HepG2 (cell line): ENCODE results near the gene ACSL5. TPM values are rescaled to one million over a fixed set of nuclear protein-coding genes. Genes with fewer than 3 reads are reported as not detected.

Experiments used
- HNF4A ChIP-seq: sonication (generic); formaldehyde crosslinking; IDR thresholded peaks from 2 replicates; pipeline ENCODE4 v1.4.0; 2020; ENCODE audit warnings: missing genetic modification reagents
- NCOR1 ChIP-seq: fragments of 200-600 bp; sonication (generic); IDR thresholded peaks from 2 replicates; pipeline ENCODE4 v1.7.0; 2017; ENCODE audit warnings: antibody characterized with exemption, low read length, borderline replicate concordance
- NFYB ChIP-seq: sonication (generic); formaldehyde crosslinking; IDR thresholded peaks from 2 replicates; pipeline ENCODE4 v1.4.0; 2020; ENCODE audit warnings: missing genetic modification reagents
- ZBED4 ChIP-seq: sonication (generic); formaldehyde crosslinking; IDR thresholded peaks from 2 replicates; pipeline ENCODE4 v1.4.0; 2020; ENCODE audit warnings: missing genetic modification reagents, borderline replicate concordance
- ZMAT3 ChIP-seq: sonication (generic); formaldehyde crosslinking; conservative IDR thresholded peaks from 2 replicates; pipeline ENCODE4 v1.7.0; 2021; ENCODE audit warnings: missing genetic modification reagents
- ZNF20 ChIP-seq: sonication (generic); formaldehyde crosslinking; IDR thresholded peaks from 2 replicates; pipeline ENCODE4 v1.4.0; 2020; ENCODE audit warnings: mild to moderate bottlenecking, moderate library complexity, missing genetic modification reagents
- ZNF30 ChIP-seq: sonication (generic); formaldehyde crosslinking; IDR thresholded peaks from 2 replicates; pipeline ENCODE4 v1.5.0; 2020; ENCODE audit warnings: mild to moderate bottlenecking, missing genetic modification reagents
- ZNF317 ChIP-seq: sonication (generic); formaldehyde crosslinking; IDR thresholded peaks from 2 replicates; pipeline ENCODE4 v1.5.0; 2020; ENCODE audit warnings: mild to moderate bottlenecking, missing genetic modification reagents
- ZNF605 ChIP-seq: sonication (generic); formaldehyde crosslinking; IDR thresholded peaks from 2 replicates; pipeline ENCODE4 v1.8.0; 2022; ENCODE audit warnings: mild to moderate bottlenecking, missing genetic modification reagents
- ZNF691 ChIP-seq: sonication (generic); formaldehyde crosslinking; IDR thresholded peaks from 2 replicates; pipeline ENCODE4 v1.4.0; 2020; ENCODE audit warnings: missing genetic modification reagents, low read depth, mild to moderate bottlenecking, borderline replicate concordance
- ZNF746 ChIP-seq: sonication (generic); formaldehyde crosslinking; IDR thresholded peaks from 2 replicates; pipeline ENCODE4 v1.8.0; 2022; ENCODE audit warnings: mild to moderate bottlenecking, missing genetic modification reagents
- ZNF790 ChIP-seq: sonication (generic); formaldehyde crosslinking; IDR thresholded peaks from 2 replicates; pipeline ENCODE4 v1.8.0; 2022; ENCODE audit warnings: missing genetic modification reagents, mild to moderate bottlenecking, borderline replicate concordance
- polyA plus RNA-seq, 8 experiments: library from polyadenylated mRNA; depleted of rRNA in 3 of 8; stranded (reverse) in 7 of 8; unstranded in 1 of 8; fragments of >200 nt; fragmentation: Illumina TruSeq in 4 of 8; extraction: Trizol in 4 of 8; gene quantifications; 2 replicates each; pipeline versions ENCODE4 v1.2.1 to v1.2.3, GENCODE V29; 2011 to 2016; ENCODE audit warnings: low read depth in 4 of 8, missing spikeins in 1 of 8, mixed read lengths in 1 of 8; ENCODE audit not compliant: insufficient read depth in 1 of 8
- total RNA-seq, 5 experiments: library from RNA; depleted of rRNA; stranded (reverse); fragments of >200 nt; fragmentation: Illumina TruSeq; extraction: Trizol; gene quantifications; 2 replicates each; pipeline ENCODE4 v1.2.3, GENCODE V29; 2016; ENCODE audit warnings: low read depth in 1 of 5
- TF ChIP-seq, protein P1 (sequence below): sonication (generic); formaldehyde crosslinking; IDR thresholded peaks from 2 replicates; pipeline ENCODE4 v1.4.0; 2020; ENCODE audit warnings: missing genetic modification reagents
- TF ChIP-seq, protein P2 (sequence below): sonication (generic); formaldehyde crosslinking; conservative IDR thresholded peaks from 2 replicates; pipeline ENCODE4 v1.8.1; 2023; ENCODE audit warnings: missing genetic modification reagents
- TF ChIP-seq, protein P3 (sequence below): sonication (generic); formaldehyde crosslinking; IDR thresholded peaks from 2 replicates; pipeline ENCODE4 v1.5.0; 2020; ENCODE audit warnings: missing genetic modification reagents
- TF ChIP-seq, protein P4 (sequence below): sonication (generic); formaldehyde crosslinking; IDR thresholded peaks from 2 replicates; pipeline ENCODE4 v1.4.0; 2020; ENCODE audit warnings: missing genetic modification reagents, mild to moderate bottlenecking, borderline replicate concordance
- TF ChIP-seq, protein P5 (sequence below): sonication (generic); formaldehyde crosslinking; IDR thresholded peaks from 2 replicates; pipeline ENCODE4 v1.5.0; 2020; ENCODE audit warnings: missing genetic modification reagents, mild to moderate bottlenecking, borderline replicate concordance

Gene ACSL5
- total and polyA plus RNA-seq, 2 of the 13 experiments (the other 11 are each of a cell fraction or from before 2014, with no cell fraction given) = 56.4 to 82.5 TPM

GRCh38 chr10:112352044-112352443 is 21.9 kb upstream of the ACSL5 start (continued):
- TF ChIP-seq NCOR1 (peak; percentile 39), ZMAT3 (no peak), NFYB (CRISPR knock-in tag) (no peak), ZNF746 (no peak), ZNF30 (CRISPR knock-in tag) (no peak), ZNF790 (CRISPR knock-in tag) (no peak), ZBED4 (0 out of 2 replicates have a peak, but pooled peaks have one; percentile 19), ZNF605 (CRISPR knock-in tag) (no peak), HNF4A (CRISPR knock-in tag) (peak; percentile 86), ZNF691 (CRISPR knock-in tag) (no peak), ZNF20 (CRISPR knock-in tag) (no peak), ZNF317 (CRISPR knock-in tag) (no peak)
- TF ChIP-seq, protein P1, sequence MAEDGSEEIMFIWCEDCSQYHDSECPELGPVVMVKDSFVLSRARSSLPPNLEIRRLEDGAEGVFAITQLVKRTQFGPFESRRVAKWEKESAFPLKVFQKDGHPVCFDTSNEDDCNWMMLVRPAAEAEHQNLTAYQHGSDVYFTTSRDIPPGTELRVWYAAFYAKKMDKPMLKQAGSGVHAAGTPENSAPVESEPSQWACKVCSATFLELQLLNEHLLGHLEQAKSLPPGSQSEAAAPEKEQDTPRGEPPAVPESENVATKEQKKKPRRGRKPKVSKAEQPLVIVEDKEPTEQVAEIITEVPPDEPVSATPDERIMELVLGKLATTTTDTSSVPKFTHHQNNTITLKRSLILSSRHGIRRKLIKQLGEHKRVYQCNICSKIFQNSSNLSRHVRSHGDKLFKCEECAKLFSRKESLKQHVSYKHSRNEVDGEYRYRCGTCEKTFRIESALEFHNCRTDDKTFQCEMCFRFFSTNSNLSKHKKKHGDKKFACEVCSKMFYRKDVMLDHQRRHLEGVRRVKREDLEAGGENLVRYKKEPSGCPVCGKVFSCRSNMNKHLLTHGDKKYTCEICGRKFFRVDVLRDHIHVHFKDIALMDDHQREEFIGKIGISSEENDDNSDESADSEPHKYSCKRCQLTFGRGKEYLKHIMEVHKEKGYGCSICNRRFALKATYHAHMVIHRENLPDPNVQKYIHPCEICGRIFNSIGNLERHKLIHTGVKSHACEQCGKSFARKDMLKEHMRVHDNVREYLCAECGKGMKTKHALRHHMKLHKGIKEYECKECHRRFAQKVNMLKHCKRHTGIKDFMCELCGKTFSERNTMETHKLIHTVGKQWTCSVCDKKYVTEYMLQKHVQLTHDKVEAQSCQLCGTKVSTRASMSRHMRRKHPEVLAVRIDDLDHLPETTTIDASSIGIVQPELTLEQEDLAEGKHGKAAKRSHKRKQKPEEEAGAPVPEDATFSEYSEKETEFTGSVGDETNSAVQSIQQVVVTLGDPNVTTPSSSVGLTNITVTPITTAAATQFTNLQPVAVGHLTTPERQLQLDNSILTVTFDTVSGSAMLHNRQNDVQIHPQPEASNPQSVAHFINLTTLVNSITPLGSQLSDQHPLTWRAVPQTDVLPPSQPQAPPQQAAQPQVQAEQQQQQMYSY (CRISPR knock-in tag) = no peak
- TF ChIP-seq, protein P2, sequence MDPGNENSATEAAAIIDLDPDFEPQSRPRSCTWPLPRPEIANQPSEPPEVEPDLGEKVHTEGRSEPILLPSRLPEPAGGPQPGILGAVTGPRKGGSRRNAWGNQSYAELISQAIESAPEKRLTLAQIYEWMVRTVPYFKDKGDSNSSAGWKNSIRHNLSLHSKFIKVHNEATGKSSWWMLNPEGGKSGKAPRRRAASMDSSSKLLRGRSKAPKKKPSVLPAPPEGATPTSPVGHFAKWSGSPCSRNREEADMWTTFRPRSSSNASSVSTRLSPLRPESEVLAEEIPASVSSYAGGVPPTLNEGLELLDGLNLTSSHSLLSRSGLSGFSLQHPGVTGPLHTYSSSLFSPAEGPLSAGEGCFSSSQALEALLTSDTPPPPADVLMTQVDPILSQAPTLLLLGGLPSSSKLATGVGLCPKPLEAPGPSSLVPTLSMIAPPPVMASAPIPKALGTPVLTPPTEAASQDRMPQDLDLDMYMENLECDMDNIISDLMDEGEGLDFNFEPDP (CRISPR knock-in tag) = no peak
- TF ChIP-seq, protein P3, sequence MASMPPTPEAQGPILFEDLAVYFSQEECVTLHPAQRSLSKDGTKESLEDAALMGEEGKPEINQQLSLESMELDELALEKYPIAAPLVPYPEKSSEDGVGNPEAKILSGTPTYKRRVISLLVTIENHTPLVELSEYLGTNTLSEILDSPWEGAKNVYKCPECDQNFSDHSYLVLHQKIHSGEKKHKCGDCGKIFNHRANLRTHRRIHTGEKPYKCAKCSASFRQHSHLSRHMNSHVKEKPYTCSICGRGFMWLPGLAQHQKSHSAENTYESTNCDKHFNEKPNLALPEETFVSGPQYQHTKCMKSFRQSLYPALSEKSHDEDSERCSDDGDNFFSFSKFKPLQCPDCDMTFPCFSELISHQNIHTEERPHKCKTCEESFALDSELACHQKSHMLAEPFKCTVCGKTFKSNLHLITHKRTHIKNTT (CRISPR knock-in tag) = no peak
- TF ChIP-seq, protein P4, sequence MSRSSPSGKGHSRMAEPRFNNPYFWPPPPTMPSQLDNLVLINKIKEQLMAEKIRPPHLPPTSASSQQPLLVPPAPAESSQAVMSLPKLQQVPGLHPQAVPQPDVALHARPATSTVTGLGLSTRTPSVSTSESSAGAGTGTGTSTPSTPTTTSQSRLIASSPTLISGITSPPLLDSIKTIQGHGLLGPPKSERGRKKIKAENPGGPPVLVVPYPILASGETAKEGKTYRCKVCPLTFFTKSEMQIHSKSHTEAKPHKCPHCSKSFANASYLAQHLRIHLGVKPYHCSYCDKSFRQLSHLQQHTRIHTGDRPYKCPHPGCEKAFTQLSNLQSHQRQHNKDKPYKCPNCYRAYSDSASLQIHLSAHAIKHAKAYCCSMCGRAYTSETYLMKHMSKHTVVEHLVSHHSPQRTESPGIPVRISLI (CRISPR knock-in tag) = peak; percentile 37; the same call in 1 of the 2 replicates
- TF ChIP-seq, protein P5, sequence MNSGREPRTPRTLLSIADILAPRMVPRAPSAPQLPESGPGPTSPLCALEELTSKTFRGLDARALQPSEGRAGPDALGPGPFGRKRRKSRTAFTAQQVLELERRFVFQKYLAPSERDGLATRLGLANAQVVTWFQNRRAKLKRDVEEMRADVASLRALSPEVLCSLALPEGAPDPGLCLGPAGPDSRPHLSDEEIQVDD (CRISPR knock-in tag) = no peak
